Left forelimb (tissue), 1 donor: ENCODE measurements around the gene BIN1.
A peak's percentile ranks its signal among the peaks of the same experiment; 100 is the strongest.

Experiments used
- DNase-seq: peaks from one replicate; pipeline ENCODE4 v3.0.0-alpha.2; 2018; ENCODE audit warnings: low spot score

BIN1 gene, protein sequence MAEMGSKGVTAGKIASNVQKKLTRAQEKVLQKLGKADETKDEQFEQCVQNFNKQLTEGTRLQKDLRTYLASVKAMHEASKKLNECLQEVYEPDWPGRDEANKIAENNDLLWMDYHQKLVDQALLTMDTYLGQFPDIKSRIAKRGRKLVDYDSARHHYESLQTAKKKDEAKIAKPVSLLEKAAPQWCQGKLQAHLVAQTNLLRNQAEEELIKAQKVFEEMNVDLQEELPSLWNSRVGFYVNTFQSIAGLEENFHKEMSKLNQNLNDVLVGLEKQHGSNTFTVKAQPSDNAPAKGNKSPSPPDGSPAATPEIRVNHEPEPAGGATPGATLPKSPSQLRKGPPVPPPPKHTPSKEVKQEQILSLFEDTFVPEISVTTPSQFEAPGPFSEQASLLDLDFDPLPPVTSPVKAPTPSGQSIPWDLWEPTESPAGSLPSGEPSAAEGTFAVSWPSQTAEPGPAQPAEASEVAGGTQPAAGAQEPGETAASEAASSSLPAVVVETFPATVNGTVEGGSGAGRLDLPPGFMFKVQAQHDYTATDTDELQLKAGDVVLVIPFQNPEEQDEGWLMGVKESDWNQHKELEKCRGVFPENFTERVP

DNA sequence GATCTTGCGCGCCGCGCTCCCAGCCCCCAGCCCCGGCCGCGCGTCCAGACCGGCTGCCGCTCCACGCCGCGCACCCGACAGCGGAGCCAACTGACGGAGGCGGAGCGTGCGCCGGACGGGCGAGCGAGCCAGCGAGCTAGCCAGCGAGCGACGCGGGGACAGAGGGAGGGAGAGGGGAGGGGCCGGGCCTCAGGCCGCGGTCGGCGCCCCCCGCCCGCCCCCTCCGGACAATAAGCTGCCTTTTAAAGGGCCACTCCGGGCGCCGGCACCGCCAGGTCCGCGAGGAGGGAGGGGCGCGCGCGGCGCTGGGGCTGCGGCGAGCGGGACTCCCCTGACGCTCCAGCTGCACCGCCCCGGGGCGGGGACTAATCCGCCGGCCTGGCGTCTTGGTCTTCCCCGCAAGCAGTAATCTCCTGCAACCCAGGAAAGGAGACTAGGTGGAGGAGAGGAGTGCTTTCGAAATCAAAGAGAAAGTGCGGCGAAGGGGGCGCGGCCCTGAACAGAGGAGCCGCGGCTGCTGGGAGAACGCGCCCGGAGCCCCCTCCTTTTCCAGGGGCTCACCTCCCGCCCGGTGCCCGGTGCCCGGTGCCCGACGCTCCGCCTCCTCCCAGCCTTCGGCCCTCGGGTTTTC lies at the start of gene BIN1:
Gene BIN1, minus strand, starts transcription at position 164 of the 631 bp plus-strand sequence. CDS start 211 bp downstream, outside the sequence.
- DNase-seq: peak; percentile 91

DNA sequence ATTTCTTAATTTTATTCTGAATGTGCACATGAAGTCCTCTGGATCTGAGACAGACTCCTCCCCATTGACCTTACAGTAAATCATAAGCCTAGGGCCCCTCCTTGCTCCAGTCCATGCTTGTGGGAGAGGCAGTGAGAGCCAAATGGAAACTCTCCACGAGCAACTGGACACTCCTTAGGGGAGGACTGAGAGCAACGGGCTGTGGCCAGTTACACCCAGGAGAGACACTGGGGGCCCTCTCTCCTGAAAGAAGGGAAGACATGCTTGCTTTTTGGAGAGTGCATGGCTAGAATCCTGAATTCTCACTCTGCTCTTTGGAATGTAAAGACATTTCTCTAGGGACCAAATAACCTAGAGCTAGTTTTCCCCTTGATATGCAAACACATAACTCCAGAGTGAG lies 49.0 kb upstream of the BIN1 start:
- DNase-seq: no peak

DNA sequence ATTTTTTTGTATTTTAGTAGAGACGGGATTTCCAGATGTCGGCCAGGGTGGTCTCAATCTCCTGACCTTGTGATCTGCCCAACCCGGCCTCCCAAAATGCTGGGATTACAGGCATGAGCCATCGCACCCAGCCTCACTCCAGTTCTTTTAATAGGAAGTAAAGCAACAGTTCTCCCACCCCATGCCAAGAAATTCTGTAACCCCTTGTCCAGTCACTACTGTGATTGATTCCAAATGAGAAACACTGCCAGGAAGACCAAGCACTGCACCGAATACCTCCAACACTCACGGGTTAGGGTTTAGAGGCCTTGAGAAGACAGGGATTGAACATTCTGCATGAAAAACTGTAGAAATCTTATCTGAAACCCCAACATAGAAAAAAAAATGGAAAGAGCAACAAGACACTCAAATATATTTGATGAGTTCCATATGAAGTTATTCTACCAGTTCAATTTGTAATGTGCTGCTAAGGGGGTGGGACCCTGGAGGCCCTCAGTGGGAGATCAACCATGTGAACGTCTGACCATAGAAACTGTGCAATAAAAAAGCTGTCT lies 48.2 kb upstream of the BIN1 start:
- DNase-seq: no peak

DNA sequence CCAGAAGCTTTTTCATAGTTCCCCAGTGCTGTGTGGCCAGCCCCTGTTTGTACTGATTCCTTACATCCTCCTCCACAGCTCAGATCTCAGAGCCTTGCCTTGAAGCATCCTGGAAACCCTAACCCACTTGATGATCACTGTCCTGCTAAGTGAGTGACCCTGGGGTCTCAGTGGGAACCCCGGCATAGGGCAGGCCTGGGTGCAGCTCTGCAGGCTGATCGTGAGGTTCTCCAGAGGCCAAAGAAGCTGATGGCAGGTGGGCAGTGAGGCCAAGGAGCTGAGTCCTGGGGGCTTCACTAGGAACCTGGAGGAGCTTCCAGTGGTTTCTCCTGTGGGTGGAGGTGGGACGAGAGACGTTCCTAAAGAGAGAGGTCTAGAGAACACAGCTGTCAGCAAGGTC lies 47.4 kb upstream of the BIN1 start:
- no peak for DNase-seq

DNA sequence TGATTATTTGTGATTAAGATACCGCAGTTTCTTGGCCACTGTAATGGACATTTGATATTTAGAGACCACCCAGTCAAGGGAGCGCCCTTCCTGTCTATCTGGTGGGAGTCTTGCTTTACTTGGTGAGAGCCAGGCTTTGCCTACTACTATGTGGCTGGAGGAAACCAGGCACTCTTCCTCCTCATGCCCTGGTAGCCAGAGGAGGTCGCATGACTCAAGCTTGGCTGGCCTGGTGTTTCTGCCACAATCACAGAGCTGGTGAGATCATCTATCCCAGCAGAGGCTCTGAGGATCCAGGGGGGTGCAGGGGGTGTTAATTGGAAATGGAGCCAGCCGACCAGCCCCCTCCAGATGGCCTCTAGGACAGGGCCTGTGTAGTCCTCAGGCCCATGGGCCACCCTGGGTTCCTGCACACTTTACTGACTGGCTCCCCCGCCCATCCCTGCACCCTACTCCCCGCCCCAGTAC lies 46.8 kb upstream of the BIN1 start:
- DNase-seq: no peak

DNA sequence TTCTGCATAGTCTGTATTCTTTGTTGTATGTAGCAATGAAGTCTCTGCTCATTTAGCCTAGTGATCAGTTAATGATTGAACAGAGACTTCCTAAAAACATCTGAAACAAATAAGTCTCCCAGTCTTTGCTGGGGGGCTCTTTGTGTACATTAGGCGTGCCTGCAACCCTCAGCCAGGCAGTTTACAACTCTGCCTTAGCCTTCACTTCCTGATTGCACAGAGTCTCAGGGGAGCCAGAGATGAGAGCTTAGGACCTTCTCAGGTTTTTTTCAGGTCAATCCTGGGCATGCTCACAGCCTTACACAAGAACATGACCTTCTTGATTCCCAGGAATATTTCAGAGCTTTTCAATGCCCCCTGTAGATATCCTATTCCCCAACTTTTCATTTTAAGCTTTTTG lies 44.0 kb upstream of the BIN1 start:
- DNase-seq: no peak

DNA sequence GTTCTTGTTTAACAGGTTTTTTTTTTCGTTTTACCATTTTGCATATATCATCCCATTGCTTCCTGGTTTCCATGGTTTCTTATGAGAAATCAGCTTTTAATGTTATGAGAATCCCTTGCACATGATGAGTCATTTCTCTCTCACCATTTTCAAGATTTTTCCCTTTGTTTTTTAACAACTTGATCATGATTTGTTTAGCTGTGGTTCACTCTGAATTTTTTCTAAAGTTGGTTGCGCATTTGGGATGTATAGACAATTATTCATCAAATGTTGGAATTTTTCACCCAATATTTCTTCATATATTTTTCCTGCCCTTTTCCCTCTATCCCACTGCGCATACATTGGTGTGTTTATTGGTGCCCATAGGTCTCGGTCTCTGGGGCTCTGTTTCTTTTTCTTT lies 42.4 kb upstream of the BIN1 start:
- no peak for DNase-seq

DNA sequence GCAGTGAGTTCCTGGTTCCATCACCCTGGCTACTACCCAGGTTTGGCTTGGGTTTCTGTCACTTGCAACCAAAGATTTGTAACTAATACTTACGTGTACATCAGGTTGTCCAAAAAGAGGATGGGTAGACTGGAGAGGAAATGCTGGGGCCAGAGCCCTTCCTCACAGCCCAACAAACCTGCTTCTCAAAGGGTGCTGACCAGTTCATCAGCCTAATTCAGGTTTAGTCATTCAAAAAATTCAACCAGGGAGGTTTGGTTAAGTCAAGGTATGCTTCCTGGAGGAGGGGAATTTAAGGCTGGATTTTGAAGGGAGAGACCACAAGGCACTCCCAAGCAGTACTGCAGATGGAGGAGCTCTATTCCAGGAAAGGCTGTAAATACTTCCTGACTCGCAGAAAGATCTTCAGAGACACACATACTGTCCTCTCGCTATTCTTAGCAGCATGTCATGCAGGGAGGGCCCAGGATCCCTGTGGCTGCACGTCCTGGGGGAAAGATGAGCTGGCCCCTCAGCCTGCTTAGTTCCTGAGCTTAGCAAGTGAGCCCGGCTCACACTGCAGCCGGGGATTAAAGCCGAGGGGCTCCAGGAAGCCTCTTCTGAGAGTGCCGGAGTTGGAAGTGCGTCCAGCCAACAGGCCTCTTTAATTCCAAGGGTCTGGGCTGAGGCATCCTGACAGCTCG lies 40.0 kb upstream of the BIN1 start:
- DNase-seq: no peak

DNA sequence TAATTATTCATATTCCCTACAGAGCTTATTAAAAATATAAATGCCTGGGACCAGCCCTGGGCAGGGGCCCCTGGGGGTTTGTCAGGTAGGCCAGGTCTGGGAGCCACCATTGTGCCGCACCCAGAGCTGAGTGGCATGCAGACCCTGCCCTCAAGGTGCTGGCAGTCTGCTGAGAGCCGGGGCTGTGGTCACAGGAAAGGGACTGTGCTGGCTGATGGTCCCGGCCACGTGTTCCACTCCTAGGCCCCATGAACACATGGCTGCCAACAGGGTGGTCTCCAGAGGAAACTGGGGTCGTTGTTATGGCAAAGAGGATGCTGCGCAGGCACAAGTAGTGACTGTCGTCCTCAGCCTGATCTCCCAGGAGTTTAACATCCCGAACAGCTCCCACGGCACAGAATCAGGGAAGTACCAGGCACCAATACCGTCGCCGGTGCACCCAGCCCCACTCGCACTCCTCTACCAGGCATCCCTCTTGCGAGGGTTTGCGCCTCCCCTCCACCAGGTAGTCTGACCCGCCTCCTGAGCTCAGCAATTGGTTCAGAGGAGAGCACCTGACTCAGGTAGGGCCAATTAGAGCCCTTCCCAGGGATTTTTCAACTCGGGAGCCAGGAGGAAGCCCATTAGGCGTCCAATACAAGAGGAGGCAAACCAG lies 39.2 kb upstream of the BIN1 start:
- no peak for DNase-seq

DNA sequence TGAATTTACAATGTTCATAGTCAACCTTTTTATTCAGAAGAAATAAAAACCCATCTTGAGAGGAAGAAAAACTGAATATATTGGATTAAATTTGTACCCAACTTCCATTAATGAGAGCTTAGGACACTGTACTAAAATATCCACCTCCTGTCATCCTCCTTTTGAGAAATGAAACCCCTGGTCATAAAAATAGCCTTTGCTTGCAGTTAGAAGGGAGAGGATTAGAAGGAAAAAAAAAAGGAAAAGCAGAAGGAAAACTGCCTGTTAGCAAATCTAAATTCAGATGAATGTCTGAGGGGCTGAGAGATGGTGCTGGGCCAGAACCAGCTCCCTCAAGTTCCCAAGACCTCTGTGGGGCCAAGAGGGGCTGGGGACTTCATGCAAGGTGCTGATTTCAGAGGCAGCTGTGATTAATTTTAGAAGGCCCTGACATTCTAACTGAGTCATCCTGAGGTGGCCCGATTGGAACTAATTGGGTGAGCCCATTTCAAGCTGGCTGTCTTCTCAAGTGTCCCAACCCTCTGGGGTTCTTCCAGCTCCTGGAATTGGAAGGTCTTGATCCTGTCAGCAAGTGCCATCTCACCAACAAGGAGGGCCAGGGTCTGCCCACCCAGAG lies 38.4 kb upstream of the BIN1 start:
- DNase-seq: no peak

DNA sequence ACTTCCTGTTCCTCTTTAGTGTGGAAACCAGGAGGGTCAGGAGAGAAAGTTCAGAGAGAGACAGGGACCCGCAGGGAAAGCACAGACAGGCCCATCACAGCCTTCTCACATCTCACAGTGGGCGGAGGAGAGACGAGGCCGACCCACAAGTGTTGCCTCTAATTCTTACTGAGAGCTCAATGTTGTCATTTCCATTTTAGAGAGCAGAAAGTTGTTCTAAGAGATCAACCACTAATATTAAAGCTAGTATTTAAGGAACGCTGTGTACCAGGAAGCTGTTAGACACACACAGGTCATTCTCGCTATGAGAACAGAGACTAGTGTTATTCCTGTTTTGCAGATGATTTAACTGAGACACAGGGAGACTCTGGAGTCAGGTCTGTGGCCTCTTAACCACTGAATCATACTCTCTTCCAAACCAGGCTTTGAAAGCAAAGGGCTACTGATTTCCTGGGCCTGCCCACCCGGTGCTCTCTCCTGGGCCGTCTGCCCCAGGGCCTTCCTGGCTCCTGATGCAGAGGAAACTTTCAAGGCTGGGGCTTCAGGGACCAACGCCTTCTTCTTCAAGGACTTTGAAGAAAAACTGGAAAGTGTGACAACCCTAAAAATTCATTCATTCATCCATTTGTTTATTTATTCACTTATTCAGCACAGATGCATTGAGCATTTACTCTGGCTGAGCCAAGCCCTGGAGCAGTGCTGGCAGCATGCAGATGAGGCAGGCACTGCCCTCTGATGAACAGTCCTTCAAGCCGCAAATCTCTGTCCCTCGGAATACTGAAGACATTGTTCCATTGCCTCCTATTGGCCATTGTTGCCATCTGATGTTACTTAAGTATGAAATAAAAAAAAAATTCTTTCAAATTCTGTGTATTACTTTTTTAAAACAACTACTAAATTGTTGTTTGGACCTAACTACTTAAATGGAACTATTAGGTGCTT lies 37.2 kb upstream of the BIN1 start:
- no peak for DNase-seq

DNA sequence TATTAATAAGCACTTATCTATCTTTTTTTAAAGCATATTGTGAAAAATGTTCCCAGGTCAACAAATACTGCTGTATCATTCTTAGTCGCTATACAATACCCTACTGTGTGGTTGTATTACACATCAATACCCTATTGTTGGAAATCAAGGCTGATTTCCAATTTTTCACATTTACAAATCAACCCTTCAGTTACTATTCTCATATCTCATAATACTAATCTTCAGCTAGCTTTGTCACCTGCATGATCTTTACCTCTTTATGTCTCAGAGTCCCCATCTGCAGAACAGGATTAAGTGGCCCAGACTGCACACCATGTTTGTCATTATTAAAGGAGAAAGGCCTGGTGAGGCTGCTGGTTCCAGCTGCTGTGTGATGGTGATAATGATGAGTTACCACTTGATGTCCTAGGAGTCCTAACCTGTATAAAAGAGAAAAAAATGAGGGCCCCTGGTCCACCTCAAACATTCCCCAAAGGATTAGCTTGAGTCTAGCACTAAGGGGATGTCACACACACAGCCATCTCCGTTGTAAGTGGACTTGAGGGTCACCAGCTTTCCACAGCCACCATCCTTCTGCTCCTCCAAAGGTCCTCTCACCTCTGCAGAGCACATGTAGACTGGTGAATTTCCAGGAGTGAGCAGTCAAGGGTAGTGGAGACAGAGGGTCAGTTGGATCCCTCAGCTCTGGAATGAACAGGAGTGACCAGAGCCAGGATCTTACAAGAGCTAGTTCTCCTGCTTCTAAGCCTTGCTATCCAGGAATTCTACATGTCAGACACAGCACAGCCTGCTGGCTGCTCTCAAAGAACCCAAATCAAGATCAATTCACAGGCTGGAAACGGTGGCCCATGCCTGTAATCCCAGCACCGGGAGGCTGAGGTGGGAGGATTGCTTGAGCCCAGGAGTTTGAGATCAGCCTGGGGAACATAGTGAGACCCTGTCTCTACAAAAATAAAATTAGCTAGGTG lies 36.0 kb upstream of the BIN1 start:
- no peak for DNase-seq

DNA sequence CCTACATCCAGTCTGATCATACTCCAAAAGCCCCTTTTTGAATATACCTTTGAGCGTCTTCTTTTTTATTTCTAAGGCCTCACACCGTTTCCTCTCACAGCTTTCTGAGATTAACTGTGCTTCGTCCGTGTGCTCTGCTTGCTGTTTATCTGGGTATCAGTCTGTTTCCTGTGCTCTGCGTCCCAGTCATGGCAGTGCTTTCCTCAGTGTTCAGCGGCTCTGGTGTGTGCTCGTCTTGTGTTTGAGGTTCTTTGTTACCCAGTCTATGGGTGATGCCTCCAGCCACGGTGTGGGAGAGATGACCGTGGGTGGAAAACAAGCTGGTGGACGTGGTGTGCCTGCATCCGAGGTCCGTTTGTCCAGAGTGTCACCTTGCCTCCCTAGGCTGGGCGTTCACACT lies 33.6 kb upstream of the BIN1 start:
- DNase-seq: no peak

DNA sequence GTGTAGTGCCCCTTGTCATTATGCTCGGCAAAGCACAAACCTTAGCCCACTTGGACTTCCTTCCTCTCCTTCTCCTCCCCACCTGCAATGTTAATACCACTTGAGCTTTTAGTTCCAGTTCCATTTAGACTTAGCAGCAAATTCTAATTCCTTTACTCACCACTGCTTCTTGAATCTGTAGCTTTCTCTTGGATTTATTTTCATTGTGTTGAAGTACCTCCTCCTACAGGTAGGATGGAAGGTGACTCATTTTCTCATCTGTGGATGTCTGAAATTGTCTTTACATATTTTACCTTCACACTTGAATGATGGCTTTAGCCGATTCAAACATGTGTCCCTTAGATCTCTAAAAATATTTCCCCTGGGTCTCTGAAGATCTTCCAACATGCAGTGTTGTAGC lies 32.8 kb upstream of the BIN1 start:
- no peak for DNase-seq

DNA sequence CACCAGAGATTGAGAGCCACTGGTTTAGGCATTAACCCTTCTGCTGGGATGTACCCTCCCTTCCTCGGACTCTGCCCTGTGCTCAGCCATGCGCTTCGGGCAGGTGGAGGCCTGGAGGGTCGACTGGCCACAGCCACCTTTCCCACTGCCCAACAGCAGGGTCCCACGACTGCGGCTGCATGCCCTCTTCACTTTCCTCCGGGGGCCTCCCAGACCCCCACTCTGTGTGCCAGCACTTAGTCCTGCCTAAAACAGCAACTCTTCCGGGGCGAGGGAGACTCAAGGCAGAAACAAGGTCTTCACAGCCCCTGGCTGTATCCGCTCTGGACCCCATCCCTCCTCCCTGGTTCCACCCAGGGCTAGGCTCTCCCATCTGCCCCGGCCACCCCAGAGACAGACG lies 31.3 kb upstream of the BIN1 start:
- no peak for DNase-seq

DNA sequence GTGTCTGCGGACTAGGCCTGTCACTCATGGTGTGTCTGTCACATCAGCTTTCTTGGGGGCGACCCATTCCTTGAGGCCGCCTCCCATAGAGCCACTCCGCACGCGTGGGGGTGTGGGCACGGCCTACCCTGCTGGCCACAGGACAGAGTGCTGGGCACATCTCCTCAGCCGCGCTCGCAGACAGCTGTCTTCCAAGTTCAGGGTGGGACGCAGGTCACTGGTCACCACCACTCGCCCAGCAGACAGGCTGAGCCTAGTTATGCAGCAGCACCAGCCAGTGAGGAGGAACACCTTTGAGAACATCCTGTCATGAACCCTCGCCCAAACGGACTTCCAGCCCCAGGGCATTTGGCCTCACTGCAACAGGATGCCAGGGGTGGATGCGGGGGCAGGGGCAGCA lies 30.8 kb upstream of the BIN1 start:
- no peak for DNase-seq

DNA sequence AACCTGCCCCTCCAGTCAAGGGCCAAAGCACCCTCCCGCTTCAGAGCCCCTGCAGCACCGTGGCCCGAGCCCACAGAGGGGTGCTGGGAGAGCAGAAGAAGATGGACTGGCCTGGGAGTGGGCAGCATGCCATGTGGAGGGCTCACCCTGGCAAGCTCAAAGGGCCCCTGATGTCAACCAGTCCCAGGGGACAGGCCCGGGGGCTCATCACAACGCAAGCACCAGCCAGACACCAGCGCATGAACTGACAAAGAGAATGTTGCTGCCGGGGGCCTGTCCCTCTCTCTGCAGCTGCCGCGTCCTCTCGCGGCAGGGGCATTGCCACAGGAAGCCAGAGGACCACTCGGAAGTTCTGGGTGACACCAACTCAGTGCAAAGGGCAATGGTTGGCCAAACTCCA lies 30.3 kb upstream of the BIN1 start:
- DNase-seq: no peak

DNA sequence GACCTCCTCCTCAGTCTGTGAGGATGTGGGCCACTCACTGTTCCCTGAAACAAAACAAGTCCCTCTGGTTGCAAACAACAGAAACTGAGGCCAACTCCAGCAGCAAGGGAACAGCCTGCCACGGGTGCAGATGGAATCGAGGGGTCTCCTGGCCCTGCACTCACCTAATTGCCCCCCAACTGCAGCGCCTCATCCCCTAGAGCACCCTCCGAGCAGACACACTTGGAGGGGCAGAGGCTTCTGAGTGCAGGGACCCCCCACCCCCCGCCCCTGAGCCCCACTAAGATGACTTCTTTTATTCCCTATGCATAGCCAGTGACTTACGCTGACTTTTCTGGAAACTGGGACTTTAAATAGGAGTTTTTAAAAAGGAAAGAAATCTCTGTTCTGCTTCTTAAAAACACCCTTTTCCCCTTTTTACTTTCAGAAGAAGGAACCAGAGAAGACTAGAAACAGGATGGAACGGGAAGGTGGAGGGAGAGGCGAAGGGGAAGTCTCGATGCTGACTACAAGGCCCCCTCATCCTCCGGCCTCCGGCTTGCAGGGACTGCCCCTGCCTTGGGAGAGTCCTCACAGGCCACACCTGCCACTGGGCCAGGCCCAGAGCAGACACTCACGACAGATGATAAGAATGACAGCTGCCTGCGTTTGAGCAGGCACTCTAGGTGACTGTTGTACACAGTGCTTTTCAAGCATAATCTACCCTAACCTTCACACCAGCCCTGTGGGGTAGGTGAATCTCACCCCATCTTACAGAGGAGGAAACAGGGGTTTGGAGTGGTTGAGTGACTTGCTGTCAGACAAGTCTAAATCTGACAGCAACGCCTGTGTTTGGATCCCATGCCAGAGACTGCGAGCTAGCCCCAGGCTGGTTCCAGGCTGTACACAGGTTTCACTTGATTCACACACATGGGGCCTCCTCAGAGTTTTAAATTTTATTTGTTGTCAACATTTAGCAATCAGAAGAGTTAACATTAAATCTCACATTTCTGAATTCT lies 28.2 kb upstream of the BIN1 start:
- no peak for DNase-seq
